Left colon (tissue), 2 donors: Measurements from ENCODE around the gene SHROOM1. TPM values are rescaled to one million over a fixed set of nuclear protein-coding genes. Genes with fewer than 3 reads are reported as not detected.

Experiments
- ATAC-seq: fragments of 200-7000 bp; cut with Tn5 transposase; one replicate; pipeline ENCODE4 v1.9.1; 2020; ENCODE audit warnings: mild to moderate bottlenecking, moderate library complexity
- DNase-seq, 2 donors: peaks; one replicate each; pipeline ENCODE4 v3.0.0-alpha.2; 2020
- intact Hi-C, 2 donors: fragments of 100-400 bp; cut with DNase I in 1 of 2; cut with micrococcal nuclease in 1 of 2; formaldehyde crosslinking; loops; one replicate each; pipeline versions ENCODE4 v1.11.2 to v1.14.0; 2022; cut with DNase I, micrococcal nuclease
- total RNA-seq, 2 donors: library from RNA; stranded (reverse); fragmentation: NEBNext Ultra II Directional; extraction: Animal tissue kit (Norgen Biotek cat#: 25700); gene quantifications; one replicate each; pipeline ENCODE4 v1.2.1, GENCODE V29; 2021
- donor health status: DM: no; HTN: no; CAD: no.
- donor health status: DM: yes; HTN: yes; CAD: no.

SHROOM1 gene
- total RNA-seq, 2 donors from 2014 or later = 49.4 to 53.4 TPM

GRCh38 chr5:132790201-132790865, 40.1 kb downstream of the SHROOM1 start:
- intact Hi-C loops = no loop called here
- no peak for DNase-seq
- no peak for ATAC-seq

DNA sequence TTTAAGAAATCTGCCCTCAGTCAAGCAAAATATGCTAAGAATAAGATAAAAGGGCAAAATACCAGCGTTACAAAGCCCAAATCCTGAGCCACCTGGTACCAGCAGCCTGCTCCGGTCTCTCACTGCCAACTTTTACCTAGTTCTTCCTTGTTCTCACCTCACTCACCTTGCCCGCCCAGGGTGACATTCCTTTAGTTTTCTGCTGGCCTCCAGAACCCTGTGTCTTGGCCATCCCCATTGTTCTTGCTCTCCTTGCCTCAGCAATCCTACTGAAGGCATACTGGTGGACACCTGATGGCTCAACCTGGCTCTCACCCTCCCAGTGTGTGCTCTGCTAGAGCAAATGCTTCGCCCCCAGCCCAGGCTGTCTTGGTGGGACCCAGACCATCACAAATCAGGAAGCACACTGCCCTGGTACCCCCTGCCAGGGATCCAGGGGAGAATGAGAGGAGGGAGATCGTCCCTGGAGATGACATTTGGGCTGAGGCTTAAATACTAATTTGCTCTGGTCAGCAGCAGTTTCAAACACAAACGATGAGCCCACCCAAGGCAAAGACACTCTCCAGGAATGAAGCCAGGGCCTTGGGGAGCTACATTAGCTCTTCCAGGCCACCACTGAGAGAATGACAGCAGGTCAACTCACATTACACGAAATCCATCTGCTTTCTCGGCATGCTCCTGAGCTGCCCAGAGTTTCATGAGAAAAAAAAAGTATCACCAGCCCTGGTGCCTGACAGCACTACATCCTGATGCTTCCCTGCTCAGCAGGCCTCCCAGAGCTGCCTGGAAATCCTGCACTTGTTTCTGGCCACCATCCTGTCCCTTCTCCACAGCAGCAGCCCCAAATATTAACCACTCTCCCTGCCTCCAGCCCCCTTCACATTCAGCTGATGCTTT, 41.2 kb downstream of the SHROOM1 start:
- intact Hi-C loops = no loop called here
- DNase-seq (no peak), ATAC-seq (no peak)

DNA sequence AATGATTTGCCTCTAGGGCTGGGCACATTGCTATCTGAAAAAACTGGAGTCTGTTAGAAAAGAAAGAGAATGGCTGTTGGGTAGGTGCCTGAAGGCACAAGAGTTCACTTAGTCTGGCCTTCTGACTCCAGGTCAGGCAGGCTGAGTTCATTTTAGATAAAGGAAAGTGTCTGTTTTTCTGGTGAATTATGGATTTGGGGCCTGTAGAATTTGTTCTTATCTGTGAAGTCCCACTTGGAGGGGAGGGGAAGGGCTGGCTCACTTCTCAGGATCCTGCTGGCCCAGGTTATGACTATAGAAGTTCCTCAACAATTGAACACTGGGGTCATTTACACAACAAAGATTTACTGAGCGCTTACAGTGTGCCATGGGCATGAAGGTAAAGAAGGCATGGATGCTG, 41.9 kb downstream of the SHROOM1 start:
- DNase-seq (no peak), ATAC-seq (no peak)
- intact Hi-C loops = no loop called here

DNA sequence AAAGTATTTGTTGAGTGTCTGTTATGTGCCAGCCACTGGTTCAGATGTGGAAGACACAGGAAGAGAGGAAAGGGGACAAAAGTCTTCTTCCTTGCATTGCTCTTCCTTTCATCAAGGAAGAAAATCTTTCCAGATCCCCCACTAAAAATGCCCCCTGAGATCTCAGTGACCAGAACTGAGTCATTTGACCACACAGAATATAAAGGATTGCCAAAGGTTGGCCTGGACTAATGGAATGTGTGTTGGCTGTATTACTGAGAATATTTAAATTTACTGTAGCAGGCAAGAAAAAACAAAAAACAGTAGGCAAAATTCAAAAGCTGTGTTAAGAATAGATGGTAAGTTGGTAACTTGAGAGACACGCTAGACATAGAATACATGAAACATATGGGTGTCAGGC, 43.4 kb downstream of the SHROOM1 start:
- ATAC-seq = no peak
- DNase-seq = no peak
- intact Hi-C loops = no loop called here

DNA sequence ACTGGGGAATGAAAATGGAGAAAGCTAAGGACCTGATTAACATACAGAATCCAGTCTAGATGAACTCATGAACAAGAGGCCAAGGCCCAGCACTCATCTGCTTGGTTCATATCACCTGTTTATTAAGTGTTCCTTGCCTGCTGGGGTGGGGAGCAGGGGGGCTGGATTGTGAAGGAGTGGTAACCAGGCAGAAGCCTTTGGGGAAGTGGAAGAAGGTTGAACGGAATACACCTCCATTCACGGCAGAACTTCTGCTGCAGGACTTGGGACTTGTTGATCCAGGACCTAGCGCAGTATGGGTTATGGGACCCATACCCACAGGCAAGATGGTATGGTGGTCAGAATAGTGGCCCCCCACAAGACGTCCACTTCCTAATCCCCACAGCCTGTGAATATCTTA, 44.6 kb downstream of the SHROOM1 start:
- intact Hi-C loops = no loop called here
- DNase-seq = no peak
- ATAC-seq = no peak

DNA sequence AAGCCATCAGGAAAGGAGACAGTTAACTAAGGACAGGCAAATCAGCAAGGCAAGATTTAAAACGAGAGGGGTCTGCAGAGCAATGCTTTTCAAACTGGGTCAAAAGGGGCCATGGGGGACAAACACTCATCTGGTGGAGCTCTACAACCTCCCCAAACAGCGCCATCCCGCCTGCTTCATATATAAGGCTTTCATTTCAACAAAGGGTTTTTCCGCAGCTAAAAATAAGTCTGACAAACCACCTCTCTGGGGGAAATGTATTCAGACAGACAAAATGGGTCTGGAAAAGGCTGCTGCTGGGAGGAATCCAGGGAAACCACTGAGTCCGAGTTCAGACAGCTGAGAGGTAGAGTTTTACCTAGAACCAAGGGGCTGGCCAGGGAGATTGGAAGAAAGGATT, 45.1 kb downstream of the SHROOM1 start:
- no peak for ATAC-seq
- no peak for DNase-seq
- intact Hi-C loops = no loop called here

GRCh38 chr5:132782101-132782500, 48.3 kb downstream of the SHROOM1 start:
- no peak for DNase-seq
- intact Hi-C loops = no loop called here
- ATAC-seq = no peak

DNA sequence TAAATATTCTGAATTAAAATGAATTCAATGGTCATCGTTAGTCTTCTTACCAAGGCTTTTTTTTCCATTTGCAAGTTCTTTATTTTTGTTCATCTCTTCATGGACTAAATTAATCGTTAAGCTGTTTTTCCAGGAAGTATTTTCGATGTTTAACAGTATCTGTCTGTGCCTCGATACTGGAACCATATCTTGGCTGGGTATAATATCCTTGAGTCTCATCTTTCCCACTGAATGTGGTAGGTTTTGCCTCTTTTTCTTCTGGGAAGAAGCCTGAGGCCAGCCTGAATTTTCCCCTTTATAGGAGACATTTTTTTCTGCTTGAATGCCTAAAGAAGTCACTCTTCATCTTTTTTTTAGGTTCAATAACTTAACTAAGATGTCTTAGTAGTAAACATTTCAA, 49.4 kb downstream of the SHROOM1 start:
- no peak for DNase-seq
- intact Hi-C loops = no loop called here

DNA sequence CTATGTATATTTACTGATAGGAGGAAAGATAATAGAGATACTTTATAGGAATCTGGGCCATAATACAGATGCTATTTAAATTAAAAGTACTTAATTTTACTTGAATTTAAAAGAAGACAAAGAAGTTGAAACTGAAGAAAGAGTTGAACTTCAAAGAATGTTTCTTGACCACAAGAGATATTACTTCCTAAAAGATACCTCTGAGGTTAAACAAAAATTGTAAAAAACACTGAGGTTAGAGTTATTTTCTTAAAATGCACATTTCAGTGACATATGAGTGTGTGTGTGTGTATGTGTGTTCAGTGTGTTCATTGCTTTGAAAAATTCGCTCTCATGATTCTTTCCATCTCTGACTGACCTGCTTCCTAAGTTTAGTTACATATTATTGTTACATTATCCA, 49.9 kb downstream of the SHROOM1 start:
- DNase-seq = no peak
- intact Hi-C loops = no loop called here
- ATAC-seq = no peak

More for the DNA sequence above, 49.4 kb downstream of the SHROOM1 start:
- ATAC-seq = no peak

GRCh38 chr5:132779961-132780360, 50.5 kb downstream of the SHROOM1 start:
- ATAC-seq (no peak), DNase-seq (no peak)
- intact Hi-C loops = no loop called here

GRCh38 chr5:132778856-132779255, 51.6 kb downstream of the SHROOM1 start:
- DNase-seq (no peak), ATAC-seq (no peak)
- intact Hi-C loops = no loop called here

- ATAC-seq (no peak), DNase-seq (no peak)
- intact Hi-C loops = no loop called here
Measured at GRCh38 chr5:132778129-132778528, 52.3 kb downstream of the SHROOM1 start.

GRCh38 chr5:132777209-132778069, 53.0 kb downstream of the SHROOM1 start, which contains the start of gene SEPTIN8:
TSS of gene SEPTIN8 (minus strand) at chr5:132777239. CDS start at chr5:132777137, 102 bp downstream.
- DNase-seq (peak; percentile 50 to 69), ATAC-seq (peak; percentile 79)
- intact Hi-C loops = no loop called here

DNA sequence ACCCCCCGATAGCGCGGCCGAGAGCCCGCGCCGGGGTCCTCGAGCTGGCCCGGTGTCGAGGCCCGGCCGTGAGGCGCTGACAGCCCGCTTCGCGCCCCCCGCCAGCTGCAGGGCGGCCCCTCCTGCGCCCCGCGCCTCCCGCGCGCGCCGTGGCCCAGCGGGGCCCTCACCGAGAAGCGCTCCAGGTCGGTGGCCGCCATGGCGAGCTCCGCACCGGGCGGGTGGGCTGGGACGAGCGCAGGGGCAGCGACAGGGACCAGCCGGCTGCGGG, 53.6 kb downstream of the SHROOM1 start:
- ATAC-seq (peak; percentile 10), DNase-seq (no peak)
- intact Hi-C loops = no loop called here

- DNase-seq (peak; percentile 50 to 67), ATAC-seq (peak; percentile 69)
- intact Hi-C loops = no loop called here
Measured at GRCh38 chr5:132776131-132776937, 54.1 kb downstream of the SHROOM1 start.

GRCh38 chr5:132775476-132775961, 54.9 kb downstream of the SHROOM1 start:
- intact Hi-C loops = no loop called here
- ATAC-seq (peak; percentile 27), DNase-seq (no peak)

DNA sequence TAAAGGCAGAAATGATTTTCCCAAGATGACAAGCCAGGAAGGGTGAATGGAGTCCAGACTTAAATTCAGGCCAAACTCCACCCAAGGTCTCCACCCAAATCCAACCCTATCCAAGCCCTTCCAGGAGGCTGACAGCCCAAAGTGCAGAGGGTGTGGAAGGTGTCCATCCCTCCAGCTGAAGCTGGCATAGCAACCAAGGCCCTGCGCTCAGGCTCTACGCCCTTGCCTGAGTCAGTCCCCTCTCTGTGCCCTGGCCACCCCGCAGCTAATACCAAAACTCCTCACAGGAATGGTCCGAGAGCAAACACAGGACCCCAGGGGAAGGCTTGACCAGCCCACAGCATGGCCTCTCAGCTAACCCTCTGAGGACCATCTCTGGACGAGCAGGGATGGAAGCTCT, 55.6 kb downstream of the SHROOM1 start:
- intact Hi-C loops = no loop called here
- DNase-seq = no peak
- ATAC-seq = peak; percentile 40

DNA sequence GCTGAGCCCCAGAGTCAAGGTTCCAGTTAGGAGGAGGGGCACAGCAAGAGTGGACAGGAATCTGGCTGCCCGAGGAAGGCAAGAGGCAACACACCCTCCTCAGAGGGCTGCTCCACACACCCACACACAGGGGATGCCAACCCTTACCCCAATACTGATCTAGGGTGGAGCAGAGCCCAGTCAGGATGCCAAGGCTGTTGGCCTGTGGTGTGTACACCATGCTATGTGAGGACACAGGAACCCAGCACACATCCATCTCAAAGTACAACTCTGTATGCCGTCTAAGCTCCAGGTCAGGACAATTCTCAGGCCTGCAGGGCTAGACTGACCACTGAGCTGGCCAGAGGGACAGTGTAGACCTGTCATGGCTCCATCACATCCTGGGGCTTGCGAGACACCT, 56.0 kb downstream of the SHROOM1 start:
- intact Hi-C loops = no loop called here
- DNase-seq = no peak
- ATAC-seq = no peak
